ENCODE measurements around the gene WHRN. TPM values are rescaled to one million over a fixed set of nuclear protein-coding genes. Genes with fewer than 3 reads are reported as not detected.

WHRN gene
- total and polyA plus RNA-seq, 2 of the 8 experiments (the other 6 are each of a cell fraction or from before 2014, with no cell fraction given), result 4.4 to 7.7 TPM

GRCh38 chr9:114464281-114465051 is 40.8 kb downstream of the WHRN start:
- H3K36me3 ChIP-seq (ENCODE audit: control insufficient read depth in 2 of 4, insufficient read depth in 4 of 4, low read length in 3 of 4), result no peaks in the 10 kb centered on the region
- H3K27me3 ChIP-seq (replicated peaks in 1 of 4; ENCODE audit: control insufficient read depth in 3 of 4, extremely low read depth in 1 of 4, insufficient read depth in 3 of 4, low read length in 3 of 4), result no peaks in the 10 kb centered on the region
- no peak overlapping the region for H3K4me2 ChIP-seq (ENCODE audit: insufficient read depth in 1 of 2, low read depth in 2 of 2, low read length in 2 of 2)
- WGBS, 2 experiments (ENCODE audit: extremely low coverage in 1 of 2, insufficient coverage in 1 of 2, insufficient read length in 1 of 2, insufficient replicate concordance in 2 of 2, low coverage in 1 of 2, low lambda C conversion rate in 2 of 2, missing lambda C conversion rate in 1 of 2), result 81% methylated on average over 5 of the region's 5 CpGs; no CpG with 5 or more reads in 1 of the 2 experiments
- H2BK20ac ChIP-seq (ENCODE audit: low read length), result no peak overlapping the region
- H2BK12ac ChIP-seq (ENCODE audit: low read depth, low read length), result no peak overlapping the region
- ChIA-PET POLR2A (ENCODE audit: partially characterized antibody) (interaction anchor here (1.6 kb wide), 1 partner anchor 8 kb away, joined by 3 read pairs; no protein-coding TSS in a partner anchor), CTCF (ENCODE audit: partially characterized antibody) (interaction anchor here (0.9 kb wide), 1 partner anchor 30 kb away, joined by 3 read pairs; no protein-coding TSS in a partner anchor)
- no peak overlapping the region for H2AFZ ChIP-seq (ENCODE audit: low read length)
- peaks cover 5 to 17% (median 10%) of the 10 kb centered on the region in 4 experiments; a peak in 5 of 7 replicates for H3K4me1 ChIP-seq (replicated peaks in 1 of 4; ENCODE audit: control insufficient read depth in 3 of 4, insufficient read depth in 4 of 4, low read length in 3 of 4)
- no peaks in the 10 kb centered on the region; the same call in 1 of the 2 replicates for H3K79me1 ChIP-seq (ENCODE audit: low read depth, low read length)
- no peak overlapping the region for H3K27ac ChIP-seq (ENCODE audit: low read depth, low read length)
- no peaks in the 10 kb centered on the region; a peak in 1 of 4 replicates for H3K9me3 ChIP-seq (ENCODE audit: insufficient read depth in 2 of 2, low read depth in 1 of 2, low read length in 1 of 2)
- H4K8ac ChIP-seq (ENCODE audit: extremely low read depth, insufficient read depth, low read length), result no peak overlapping the region
- no peak overlapping the region for H2BK5ac ChIP-seq (ENCODE audit: low read depth, low read length)
- H3K9ac ChIP-seq (replicated peaks in 1 of 4; ENCODE audit: extremely low read depth in 1 of 4, low read depth in 3 of 4, low read length in 3 of 4), result no peak overlapping the region
- no peak overlapping the region for H3K4ac ChIP-seq (replicated peaks; ENCODE audit: insufficient read length, low read depth, low read length)
- H3K18ac ChIP-seq (ENCODE audit: extremely low read depth, low read length), result no peak overlapping the region
- DNase-seq (ENCODE audit: low read depth in 1 of 2, low spot score in 2 of 2) (no peak), FAIRE-seq (no peak)
- H4K91ac ChIP-seq (replicated peaks; ENCODE audit: insufficient read length, low read length), result no peak overlapping the region
- no peak overlapping the region for H3K23ac ChIP-seq (ENCODE audit: insufficient read length)
- no peaks in the 10 kb centered on the region for H3K79me2 ChIP-seq (ENCODE audit: control insufficient read depth in 1 of 2, insufficient read depth in 2 of 2, low read length in 2 of 2)
- H3K23me2 ChIP-seq (ENCODE audit: low read depth, low read length), result no peaks in the 10 kb centered on the region
- no peak overlapping the region for H3K56ac ChIP-seq (replicated peaks; ENCODE audit: insufficient read length, low read depth, low read length)
- H4K5ac ChIP-seq (ENCODE audit: insufficient read length, low read depth, low read length), result no peak overlapping the region
- no peaks in the 10 kb centered on the region for H4K20me1 ChIP-seq (replicated peaks in 1 of 2; ENCODE audit: control insufficient read depth in 1 of 2, insufficient read depth in 2 of 2, low read length in 2 of 2)
- H3K4me3 ChIP-seq (ENCODE audit: extremely low read depth in 1 of 4, insufficient read depth in 2 of 4, low read depth in 3 of 4, low read length in 4 of 4), result no peak overlapping the region
- H2AK5ac ChIP-seq (ENCODE audit: low read depth, low read length), result no peak overlapping the region
- no peak overlapping the region for H2BK120ac ChIP-seq (replicated peaks; ENCODE audit: low read depth, low read length)
- H3K14ac ChIP-seq (ENCODE audit: insufficient read length), result no peak overlapping the region
- no peak overlapping the region for H2BK15ac ChIP-seq (ENCODE audit: low read length)
- no peak for TF ChIP-seq SIRT6 (IDR thresholded peaks at IDR 0.05; ENCODE audit: low read length)
- no peak for TF ChIP-seq CHD2 (IDR thresholded peaks at IDR 0.05; ENCODE audit: low read length)
- TF ChIP-seq TAF1 (IDR thresholded peaks at IDR 0.05; ENCODE audit: low read depth, low read length), result no peak
- no peak for TF ChIP-seq MAFK (IDR thresholded peaks at IDR 0.05; ENCODE audit: low read depth, low read length)
- no peak for TF ChIP-seq POU5F1 (IDR thresholded peaks at IDR 0.05; ENCODE audit: low read depth, low read length)
- no peak for TF ChIP-seq HDAC2 (IDR thresholded peaks at IDR 0.05; ENCODE audit: borderline replicate concordance in 1 of 2, low read depth in 2 of 2, low read length in 2 of 2)
- no peak for TF ChIP-seq MAX (IDR thresholded peaks at IDR 0.05)
- TF ChIP-seq TBP (IDR thresholded peaks at IDR 0.05; ENCODE audit: low read depth, low read length), result no peak
- TF ChIP-seq PHF8 (conservative IDR thresholded peaks at IDR 0.05; ENCODE audit: low read depth, low read length), result no peak
- no peak for TF ChIP-seq KDM1A (IDR thresholded peaks at IDR 0.05; ENCODE audit: borderline replicate concordance, low read length)
- TF ChIP-seq EGR1 (IDR thresholded peaks at IDR 0.05; ENCODE audit: borderline replicate concordance, low read depth, low read length), result no peak
- TF ChIP-seq RFX5 (IDR thresholded peaks at IDR 0.05; ENCODE audit: borderline replicate concordance, low read depth, low read length), result no peak
- TF ChIP-seq SP1 (IDR thresholded peaks at IDR 0.05; ENCODE audit: low read depth, low read length), result no peak

Data from H1 (cell line).